Neuronal stem cell (in vitro differentiated cells): ENCODE data around the gene PIEZO2.
A peak's percentile ranks its signal among the peaks of the same experiment; 100 is the strongest.

ENCODE experiments used
- DNase-seq: peaks from one replicate; pipeline ENCODE4 v3.0.0-alpha.2; 2013; ENCODE audit warnings: low spot score
- H2AFZ ChIP-seq: one replicate; pipeline ENCODE4 v1.6.1; 2013; ENCODE audit warnings: mild to moderate bottlenecking, low read length, inconsistent platforms
- H2AK5ac ChIP-seq: 2 replicates; pipeline ENCODE4 v1.6.1; 2013; ENCODE audit warnings: low read depth, mild to moderate bottlenecking, inconsistent platforms, low read length, moderate library complexity, mixed read lengths
- H2BK120ac ChIP-seq: 2 replicates; pipeline ENCODE4 v1.6.1; 2013; ENCODE audit warnings: low read depth, mild to moderate bottlenecking, inconsistent platforms, low read length, moderate library complexity, mixed read lengths
- H2BK12ac ChIP-seq: one replicate; pipeline ENCODE4 v1.6.1; 2013; ENCODE audit warnings: low read length, inconsistent platforms
- H2BK15ac ChIP-seq: 2 replicates; pipeline ENCODE4 v1.6.1; 2013; ENCODE audit warnings: mild to moderate bottlenecking, low read length, inconsistent platforms, mixed read lengths
- H2BK5ac ChIP-seq: one replicate; pipeline ENCODE4 v1.6.1; 2013; ENCODE audit warnings: inconsistent platforms, mild to moderate bottlenecking, low read length, moderate library complexity
- H3K14ac ChIP-seq: one replicate; pipeline ENCODE4 v1.6.1; 2013; ENCODE audit warnings: low read length, inconsistent platforms
- H3K18ac ChIP-seq: 2 replicates; pipeline ENCODE4 v1.6.1; 2013; ENCODE audit warnings: low read length, inconsistent platforms
- H3K23ac ChIP-seq: 2 replicates; pipeline ENCODE4 v1.6.1; 2013; ENCODE audit warnings: low read depth, mild to moderate bottlenecking, mixed read lengths, low read length, inconsistent platforms; ENCODE audit not compliant: poor library complexity
- H3K27ac ChIP-seq: replicated peaks from 3 replicates; pipeline ENCODE4 v1.5.1; 2013; ENCODE audit warnings: low read length, inconsistent platforms
- H3K27me3 ChIP-seq, 3 experiments: 2 replicates each; pipeline ENCODE4 v1.6.1; 2013; ENCODE audit warnings: low read length in 3 of 3, mild to moderate bottlenecking in 2 of 3, inconsistent platforms in 1 of 3, low read depth in 1 of 3, mixed read lengths in 1 of 3, moderate library complexity in 1 of 3; ENCODE audit not compliant: control insufficient read depth in 3 of 3, insufficient read depth in 3 of 3
- H3K36me3 ChIP-seq, 2 donors: replicated peaks in 1 of 2; 2 replicates each; pipeline ENCODE4 v1.6.1; 2013; ENCODE audit warnings: low read length in 2 of 2; ENCODE audit not compliant: control insufficient read depth in 2 of 2, insufficient read depth in 2 of 2
- H3K4ac ChIP-seq: 2 replicates; pipeline ENCODE4 v1.6.1; 2013; ENCODE audit warnings: inconsistent platforms, mild to moderate bottlenecking, low read length, moderate library complexity
- H3K4me1 ChIP-seq, 2 donors: 1 replicate in 1 of 2; 2 replicates in 1 of 2; pipeline ENCODE4 v1.6.1; 2013; ENCODE audit warnings: low read length in 2 of 2, low read depth in 1 of 2; ENCODE audit not compliant: control insufficient read depth in 2 of 2, insufficient read depth in 1 of 2
- H3K4me2 ChIP-seq: one replicate; pipeline ENCODE4 v1.6.1; 2013; ENCODE audit warnings: mild to moderate bottlenecking, low read length, inconsistent platforms; ENCODE audit not compliant: insufficient read depth, poor library complexity, severe bottlenecking
- H3K4me3 ChIP-seq, 2 donors: 2 replicates each; pipeline ENCODE4 v1.5.1; 2013; ENCODE audit warnings: low read length in 2 of 2, mild to moderate bottlenecking in 2 of 2, inconsistent platforms in 1 of 2, moderate library complexity in 1 of 2
- H3K79me1 ChIP-seq: one replicate; pipeline ENCODE4 v1.6.1; 2013; ENCODE audit warnings: low read depth, mild to moderate bottlenecking, inconsistent platforms, low read length, moderate library complexity
- H3K9ac ChIP-seq: one replicate; pipeline ENCODE4 v1.6.1; 2013; ENCODE audit warnings: mild to moderate bottlenecking, low read depth, low read length, inconsistent platforms; ENCODE audit not compliant: poor library complexity
- H3K9me3 ChIP-seq, 2 donors: replicated peaks in 1 of 2; 2 replicates each; pipeline versions ENCODE3 to v1.6.1; 2013; ENCODE audit warnings: low read length in 2 of 2, mild to moderate bottlenecking in 2 of 2, inconsistent platforms in 1 of 2, low read depth in 1 of 2, mixed read lengths in 1 of 2, moderate library complexity in 1 of 2; ENCODE audit not compliant: control insufficient read depth in 2 of 2, insufficient read depth in 1 of 2
- H4K8ac ChIP-seq: one replicate; pipeline ENCODE4 v1.6.1; 2013; ENCODE audit warnings: low read depth, mild to moderate bottlenecking, inconsistent platforms, low read length, moderate library complexity
- H4K91ac ChIP-seq: one replicate; pipeline ENCODE4 v1.6.1; 2013; ENCODE audit warnings: low read length, low read depth, mild to moderate bottlenecking, inconsistent platforms; ENCODE audit not compliant: poor library complexity
- WGBS, 2 donors: extraction: QIAGEN DNeasy Blood & Tissue Kit; methylation state at CpG; one replicate each; pipeline ENCODE4 v1.1.7; 2013; ENCODE audit warnings: missing lambda C conversion rate in 2 of 2, mixed read lengths in 1 of 2; ENCODE audit not compliant: insufficient read length in 2 of 2, insufficient replicate concordance in 1 of 2; ENCODE audit errors: extremely low coverage in 2 of 2; 5-methylcytosine and 5-hydroxymethylcytosine counted together

Gene PIEZO2

DNA sequence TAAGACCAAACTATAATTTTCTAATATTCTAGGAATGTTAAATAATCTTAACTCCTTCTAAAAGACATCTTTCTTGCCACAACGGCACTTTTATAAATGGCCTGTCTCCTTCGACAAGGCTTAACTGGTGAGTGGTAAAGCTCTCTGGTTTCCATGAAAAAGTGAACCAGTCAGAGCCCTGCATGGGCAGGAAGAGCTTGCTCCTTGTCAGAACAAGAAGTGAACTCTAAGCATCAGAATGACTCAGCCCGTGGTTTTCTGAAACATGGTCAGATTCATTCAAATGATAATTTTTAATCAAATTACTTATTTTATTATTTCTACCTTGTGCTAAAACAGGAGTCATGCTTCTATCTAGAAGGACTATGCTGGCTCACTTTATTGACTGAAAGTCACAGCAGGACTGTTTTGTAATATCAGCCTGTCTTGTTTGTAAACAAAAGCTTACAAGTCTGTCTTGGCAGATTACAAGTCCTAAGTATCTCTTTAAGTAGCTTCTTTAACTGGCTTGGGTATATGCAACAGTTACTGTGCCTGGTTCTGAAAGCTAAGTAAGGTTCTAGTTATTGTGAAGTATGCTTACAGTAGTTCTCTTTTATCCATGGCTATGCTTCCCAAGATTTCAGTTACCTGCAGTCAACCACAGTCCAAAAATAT lies 378.2 kb downstream of the PIEZO2 start:
- no peak overlapping the region for H4K91ac ChIP-seq
- WGBS, 2 donors, result no CpG with 5 or more reads among the region's 3 CpGs

DNA sequence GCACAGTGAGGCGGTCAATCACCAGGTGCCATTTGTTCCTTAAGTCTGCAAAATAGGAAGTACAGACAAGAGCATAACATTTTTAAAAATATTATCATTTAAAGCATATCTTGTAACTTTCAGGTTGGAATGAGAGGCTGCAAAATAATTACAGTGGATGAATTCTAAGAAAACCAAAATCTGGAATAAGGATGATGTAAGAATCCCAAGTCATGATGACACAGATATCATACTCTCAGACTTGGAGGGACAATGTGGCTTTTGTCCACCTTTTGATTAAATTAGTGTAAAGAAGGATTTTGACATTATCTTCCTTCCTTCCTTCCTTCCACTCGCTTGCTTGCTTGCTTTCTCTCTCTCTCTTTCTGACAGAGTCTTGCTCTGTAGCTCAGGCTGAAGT lies 379.1 kb downstream of the PIEZO2 start:
- DNase-seq, result no peak
- Histone ChIP-seq H3K4me1 (no peaks in the 10 kb centered on the region), H3K14ac (no peak overlapping the region), H3K4ac (no peak overlapping the region), H3K18ac (no peak overlapping the region), H3K4me3 (no peak overlapping the region), H2BK5ac (no peak overlapping the region), H4K8ac (no peak overlapping the region), H3K23ac (no peak overlapping the region), H2AFZ (no peak overlapping the region), H2BK15ac (no peak overlapping the region), H2BK120ac (no peak overlapping the region), H3K27ac (no peak overlapping the region), H2BK12ac (no peak overlapping the region), H3K27me3 (no peaks in the 10 kb centered on the region), H3K9me3 (peaks cover 0 to 3% of the 10 kb centered on the region in 2 donors), H3K36me3 (no peaks in the 10 kb centered on the region), H3K79me1 (no peaks in the 10 kb centered on the region), H2AK5ac (no peak overlapping the region), H3K9ac (no peak overlapping the region), H3K4me2 (no peak overlapping the region), H4K91ac (no peak overlapping the region)
- no CpG with 5 or more reads among the region's 2 CpGs for WGBS, 2 donors

More for the DNA sequence above, 378.2 kb downstream of the PIEZO2 start:
- Histone ChIP-seq H2BK5ac (no peak overlapping the region), H3K36me3 (no peaks in the 10 kb centered on the region), H3K4me1 (no peaks in the 10 kb centered on the region), H3K27ac (no peak overlapping the region), H2BK12ac (no peak overlapping the region), H3K4me2 (no peak overlapping the region), H3K79me1 (no peaks in the 10 kb centered on the region), H2AK5ac (no peak overlapping the region), H3K18ac (no peak overlapping the region), H3K23ac (no peak overlapping the region), H3K4ac (no peak overlapping the region), H3K9me3 (peaks cover 0 to 3% of the 10 kb centered on the region in 2 donors), H3K27me3 (no peaks in the 10 kb centered on the region), H2AFZ (no peak overlapping the region), H3K14ac (no peak overlapping the region), H3K4me3 (no peak overlapping the region), H2BK120ac (no peak overlapping the region), H2BK15ac (no peak overlapping the region), H3K9ac (no peak overlapping the region), H4K8ac (no peak overlapping the region)
- no peak for DNase-seq

DNA sequence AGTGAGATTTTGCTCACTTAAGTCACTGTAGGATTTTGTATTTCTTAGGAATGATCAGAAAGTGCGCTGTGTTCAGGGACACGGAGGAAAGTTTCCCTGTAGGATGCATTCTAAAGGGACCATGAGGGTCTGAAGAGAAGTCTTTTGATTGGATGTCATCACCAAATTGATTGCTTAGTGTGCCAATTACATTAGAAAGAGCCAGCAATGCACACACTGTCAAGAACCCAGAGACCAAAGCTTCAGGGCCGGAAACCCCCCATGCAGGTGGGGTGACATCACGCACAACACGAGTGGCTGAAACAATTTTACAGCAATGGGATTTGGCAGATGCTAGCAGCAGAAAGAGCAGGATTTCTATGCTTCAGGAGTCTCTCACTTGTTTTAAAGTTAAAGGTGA lies 381.1 kb downstream of the PIEZO2 start:
- Histone ChIP-seq H2BK15ac (no peak overlapping the region), H3K18ac (no peak overlapping the region), H3K4ac (no peak overlapping the region), H2BK12ac (no peak overlapping the region), H3K27ac (no peak overlapping the region), H3K23ac (no peak overlapping the region), H3K14ac (no peak overlapping the region), H3K9ac (no peak overlapping the region), H4K8ac (no peak overlapping the region), H3K36me3 (no peaks in the 10 kb centered on the region), H2AK5ac (no peak overlapping the region), H3K4me2 (no peak overlapping the region), H2BK5ac (no peak overlapping the region), H3K4me3 (no peak overlapping the region), H3K9me3 (peaks cover 0 to 3% of the 10 kb centered on the region in 2 donors), H3K4me1 (no peaks in the 10 kb centered on the region), H3K79me1 (no peaks in the 10 kb centered on the region), H3K27me3 (no peaks in the 10 kb centered on the region), H2BK120ac (no peak overlapping the region), H2AFZ (no peak overlapping the region), H4K91ac (no peak overlapping the region)
- no peak for DNase-seq
- no CpG with 5 or more reads among the region's 5 CpGs for WGBS, 2 donors

DNA sequence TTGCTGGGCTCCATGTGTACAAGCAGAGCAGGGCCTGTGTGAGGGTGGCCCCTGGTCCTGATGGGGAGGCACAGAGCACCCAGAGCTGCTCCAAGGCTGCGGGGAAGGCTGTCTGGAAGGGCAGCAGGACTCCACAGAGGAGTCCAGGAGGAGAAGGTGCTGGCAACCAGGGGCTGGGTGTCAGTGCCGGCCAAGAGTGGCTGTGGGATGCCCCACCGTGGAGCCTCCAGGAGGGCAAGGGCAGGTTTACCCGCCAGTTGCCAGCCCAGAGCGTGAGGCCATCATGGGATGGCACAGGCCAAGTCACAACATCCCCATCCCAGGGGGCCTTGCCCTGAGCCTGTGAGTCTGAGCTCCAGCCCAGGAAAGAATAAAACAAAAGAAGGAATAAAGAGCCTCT lies 381.7 kb downstream of the PIEZO2 start:
- no peak for DNase-seq
- no CpG with 5 or more reads among the region's 5 CpGs for WGBS, 2 donors
- peak overlapping the region; percentile 39 for H3K9ac ChIP-seq
- no peak overlapping the region for H2BK5ac ChIP-seq
- no peak overlapping the region for H3K23ac ChIP-seq
- H4K91ac ChIP-seq, result no peak overlapping the region
- no peak overlapping the region for H3K4ac ChIP-seq
- H2AFZ ChIP-seq, result no peak overlapping the region
- H3K14ac ChIP-seq, result peak overlapping the region; percentile 65
- peaks cover 0 to 3% of the 10 kb centered on the region in 2 donors for H3K9me3 ChIP-seq
- no peaks in the 10 kb centered on the region for H3K79me1 ChIP-seq
- peak overlapping the region; percentile 18 for H2BK12ac ChIP-seq
- H3K4me2 ChIP-seq, result no peak overlapping the region
- H3K27me3 ChIP-seq, result no peaks in the 10 kb centered on the region
- H3K4me3 ChIP-seq, result no peak overlapping the region
- no peaks in the 10 kb centered on the region for H3K36me3 ChIP-seq
- H4K8ac ChIP-seq, result no peak overlapping the region
- H3K18ac ChIP-seq, result peak overlapping the region; percentile 61
- H3K4me1 ChIP-seq, result no peaks in the 10 kb centered on the region
- no peak overlapping the region for H3K27ac ChIP-seq
- H2AK5ac ChIP-seq, result no peak overlapping the region
- H2BK15ac ChIP-seq, result no peak overlapping the region
- no peak overlapping the region for H2BK120ac ChIP-seq
